HG03196 (cell line): ENCODE results near the gene SAMD15.
"Not testable (repeated sequence)": the region's sequence is repeated elsewhere in the genome, so short reads cannot be mapped to it uniquely, and the experiment has no call there.

Source experiments
- ATAC-seq: cut with Tn5 transposase; IDR thresholded peaks from one replicate; pipeline ENCODE4 v1.9.1; 2021; ENCODE audit not compliant: unreplicated experiment

Gene SAMD15

DNA sequence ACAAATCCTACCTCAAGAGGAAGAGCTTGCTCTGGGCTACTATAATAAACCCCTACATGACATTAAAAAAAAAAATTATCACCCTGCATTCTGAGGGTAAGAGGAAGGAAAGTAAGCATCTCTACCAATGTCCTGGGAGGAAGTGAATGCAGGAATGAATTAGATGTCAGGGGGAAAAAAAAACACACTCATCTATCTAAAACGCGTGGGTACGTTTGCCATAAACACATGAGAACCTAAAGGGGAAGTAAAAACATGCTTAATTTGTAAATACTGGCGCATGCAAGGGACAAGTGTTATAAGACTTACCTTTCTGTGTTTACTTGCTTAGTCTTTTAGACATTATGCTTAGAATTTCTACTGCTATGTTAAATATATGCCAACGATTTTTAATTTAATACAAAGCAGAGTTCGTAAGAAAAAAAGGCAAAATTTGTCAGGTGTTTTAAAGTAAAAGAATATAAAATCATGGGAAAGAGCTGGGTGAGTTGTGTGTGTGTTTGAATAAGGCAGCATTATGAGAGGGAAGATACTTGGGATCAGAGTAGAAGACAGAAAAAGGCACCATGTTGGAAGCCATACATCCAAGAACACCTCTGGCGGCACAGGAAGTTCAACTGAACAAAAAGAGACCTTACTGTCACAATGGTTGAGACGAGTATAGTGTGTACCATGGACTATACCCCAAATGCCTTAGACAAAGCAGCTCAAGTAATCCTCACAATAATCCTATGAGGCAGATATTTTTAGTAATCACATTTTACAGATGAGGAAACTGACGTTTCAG lies 1.8 kb upstream of the SAMD15 start:
- no peak for ATAC-seq

GRCh38 chr14:77375973-77376770 lies 1.0 kb upstream of the SAMD15 start:
- peak; percentile 7 for ATAC-seq

DNA sequence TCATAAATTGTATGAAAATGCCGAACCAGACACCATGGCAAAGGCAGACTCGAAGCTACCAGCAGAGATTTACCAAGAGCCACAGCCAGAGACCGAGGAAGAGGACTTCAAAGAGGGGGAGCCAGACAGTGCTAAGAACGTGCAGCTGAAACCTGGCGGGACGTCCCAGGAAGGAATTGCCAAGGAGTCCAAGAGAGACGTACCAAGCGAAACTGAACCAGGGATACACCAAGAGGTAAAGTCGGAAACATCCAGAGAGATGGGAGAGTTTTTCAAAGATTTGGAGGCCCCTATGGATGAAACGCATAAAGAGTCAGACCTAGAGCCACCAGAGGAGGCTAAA lies 294 bp downstream of the SAMD15 start:
- no peak for ATAC-seq

- ATAC-seq = no peak
These were observed 1.5 kb downstream of the SAMD15 start for GRCh38 chr14:77378701-77379100.

DNA sequence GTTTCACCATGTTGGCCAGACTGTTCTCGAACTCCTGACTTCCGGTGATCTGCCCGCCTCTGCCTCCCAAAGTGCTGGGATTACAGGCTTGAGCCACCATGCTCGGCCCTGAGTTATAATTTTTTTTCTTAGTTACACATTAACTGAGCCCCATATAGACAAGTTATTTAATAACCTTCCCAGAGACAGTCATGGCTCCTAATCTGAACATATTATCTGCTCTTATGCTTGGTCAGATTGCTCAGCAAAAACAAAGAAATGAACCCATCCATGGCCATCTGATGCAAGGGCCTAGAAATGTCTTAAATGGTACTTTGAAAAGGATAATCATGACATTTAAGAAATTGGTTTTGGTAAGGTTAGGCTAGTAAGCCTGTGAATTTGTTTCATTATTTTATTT lies 13.0 kb downstream of the SAMD15 start:
- no peak for ATAC-seq

GRCh38 chr14:77400216-77400615 lies 23.0 kb downstream of the SAMD15 start:
- ATAC-seq = no peak

DNA sequence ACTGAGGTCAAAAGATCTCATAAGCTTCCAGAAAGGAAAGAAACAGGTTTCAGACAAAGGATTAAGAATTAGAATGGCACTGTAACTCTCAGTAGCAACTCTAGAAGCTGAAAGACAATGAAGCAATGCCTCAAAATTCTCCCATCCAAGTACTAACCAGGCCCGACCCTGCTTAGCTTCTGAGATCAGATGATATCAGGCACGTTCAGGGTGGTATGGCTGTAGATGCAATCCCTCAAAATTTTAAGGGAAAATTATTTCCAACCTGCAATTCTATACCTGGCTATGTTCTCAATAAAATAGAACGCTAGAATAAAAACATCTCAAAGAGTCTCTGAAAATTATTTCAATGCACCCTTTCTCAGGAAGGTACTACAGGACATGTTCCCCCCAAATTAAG lies 26.6 kb downstream of the SAMD15 start:
- ATAC-seq = no peak

GRCh38 chr14:77406086-77406485 lies 28.9 kb downstream of the SAMD15 start:
- no peak for ATAC-seq

- ATAC-seq = no peak
These were observed 29.5 kb downstream of the SAMD15 start for GRCh38 chr14:77406718-77407117.

- ATAC-seq = no peak
These were observed 30.0 kb downstream of the SAMD15 start for GRCh38 chr14:77407158-77407557.

GRCh38 chr14:77409131-77409533 lies 32.0 kb downstream of the SAMD15 start:
- ATAC-seq = no peak

GRCh38 chr14:77415403-77416030 lies 38.3 kb downstream of the SAMD15 start:
- ATAC-seq = not testable (repeated sequence)

DNA sequence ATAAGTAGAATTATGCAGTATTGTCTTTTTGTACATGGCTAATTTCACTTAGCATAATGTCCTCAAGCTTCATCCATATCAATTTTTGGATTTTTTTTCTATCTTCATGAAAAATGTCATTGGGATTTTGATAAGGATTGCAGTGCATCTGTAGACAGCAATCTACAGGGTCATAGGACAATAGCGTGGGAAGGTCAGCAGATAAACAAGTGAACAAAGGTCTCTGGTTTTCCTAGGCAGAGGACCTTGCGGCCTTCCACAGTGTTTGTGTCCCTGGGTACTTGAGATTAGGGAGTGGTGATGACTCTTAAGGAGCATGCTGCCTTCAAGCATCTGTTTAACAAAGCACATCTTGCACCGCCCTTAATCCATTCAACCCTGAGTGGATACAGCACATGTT lies 38.9 kb downstream of the SAMD15 start:
- not testable (repeated sequence) for ATAC-seq

GRCh38 chr14:77416836-77417235 lies 39.7 kb downstream of the SAMD15 start:
- ATAC-seq = no peak

- ATAC-seq = no peak
These were observed 44.0 kb downstream of the SAMD15 start for GRCh38 chr14:77421201-77421600.

- ATAC-seq = no peak
These were observed 46.2 kb downstream of the SAMD15 start, which contains the start of gene NOXRED1 for GRCh38 chr14:77423423-77423822. Gene NOXRED1, minus strand, starts transcription at chr14:77423523. Its CDS starts 634 bp downstream, at chr14:77422889.

DNA sequence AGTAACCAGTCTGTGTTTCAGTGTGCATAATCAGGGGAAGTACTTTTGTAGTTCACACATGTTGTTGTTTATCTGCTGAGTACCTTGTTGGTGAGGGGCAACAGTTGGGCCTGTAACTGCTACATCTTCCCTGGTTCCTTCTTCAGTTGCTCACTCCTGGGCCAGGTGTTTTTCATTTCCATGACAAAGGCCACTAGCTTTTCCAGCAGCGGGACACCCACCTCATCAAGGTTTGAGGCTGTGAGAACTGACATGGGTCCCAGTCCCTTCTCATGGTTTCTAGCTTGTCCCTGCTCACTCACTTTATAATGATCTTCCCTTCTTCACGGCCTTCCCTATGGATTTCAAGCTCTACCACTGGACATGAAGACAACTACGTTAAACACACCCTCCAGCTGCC lies 47.7 kb downstream of the SAMD15 start:
- no peak for ATAC-seq

DNA sequence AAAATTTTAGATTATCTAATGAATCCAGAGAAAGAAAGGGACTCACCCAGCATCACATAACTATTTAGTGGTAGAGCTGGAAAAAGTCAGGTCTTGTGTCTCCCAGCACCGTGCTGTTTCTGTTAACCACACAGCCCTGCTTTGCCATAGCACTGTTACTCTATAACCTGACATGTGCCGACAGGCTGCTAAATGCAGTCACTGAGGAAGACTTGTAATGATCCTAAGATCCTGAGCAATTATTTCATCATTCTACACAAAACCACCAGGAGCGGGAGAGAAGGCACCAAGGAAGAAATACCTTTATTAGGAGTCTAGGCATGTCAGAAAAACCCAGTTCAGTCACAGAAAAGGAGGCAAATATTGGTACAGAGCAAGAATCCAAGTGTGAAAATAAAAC lies 49.2 kb downstream of the SAMD15 start:
- no peak for ATAC-seq

DNA sequence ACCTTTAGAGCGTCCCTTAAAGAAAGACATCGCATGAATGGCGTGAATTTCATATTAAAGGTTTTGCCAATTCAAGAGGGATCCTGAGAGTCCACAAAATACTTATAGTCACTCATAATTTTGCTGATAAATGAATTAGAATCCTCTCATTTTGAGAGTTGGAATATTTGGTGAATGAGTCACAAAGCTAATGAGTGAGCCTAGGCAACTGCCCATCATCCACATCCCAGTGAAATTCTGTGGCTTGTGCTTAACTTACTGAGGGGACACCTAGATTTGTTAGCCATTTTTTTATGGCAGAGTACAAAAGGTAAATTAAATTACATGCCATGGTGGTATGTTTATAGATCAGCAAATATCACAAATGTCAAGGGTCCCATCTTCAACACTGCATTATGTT lies 58.9 kb downstream of the SAMD15 start:
- ATAC-seq = no peak

DNA sequence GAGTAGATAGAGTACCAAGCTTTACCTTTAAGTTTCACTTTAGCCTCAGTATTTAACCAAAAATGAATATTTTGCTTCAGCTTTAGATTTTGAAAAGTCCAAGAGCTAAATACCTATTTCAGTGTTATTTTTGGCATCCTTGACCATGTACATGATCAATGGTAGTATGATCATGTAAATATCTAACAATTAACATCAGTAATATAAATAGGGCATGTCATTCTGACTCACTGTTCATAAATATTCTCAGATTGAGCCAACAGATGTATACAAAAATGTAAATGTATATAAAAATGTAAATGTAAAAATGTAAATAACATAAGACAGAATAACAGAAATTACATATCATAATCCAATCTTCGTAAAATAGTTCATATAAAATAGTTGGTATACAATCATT lies 61.4 kb downstream of the SAMD15 start:
- no peak for ATAC-seq

DNA sequence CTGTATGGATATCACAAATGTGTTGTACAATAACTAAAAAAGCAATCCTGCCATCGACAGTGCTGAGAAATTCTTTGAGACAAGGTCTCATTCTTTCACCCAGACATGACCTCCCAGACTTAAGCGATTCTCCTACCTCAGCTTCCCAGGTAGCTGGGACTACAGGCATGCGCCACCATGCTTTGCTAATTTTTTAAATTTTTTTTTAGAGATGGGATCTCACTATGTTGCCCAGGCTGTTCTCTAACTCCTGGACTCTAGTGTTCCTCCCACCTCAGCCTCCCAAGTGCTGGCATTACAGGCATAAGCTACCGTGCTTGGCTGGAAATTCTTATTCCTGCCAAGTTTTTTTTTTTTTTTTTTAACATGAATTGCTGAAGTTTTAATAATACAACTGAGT lies 62.7 kb downstream of the SAMD15 start:
- ATAC-seq = no peak
